Measurements from ENCODE around the gene LRPAP1.

The LRPAP1 gene

GRCh38 chr4:3527914-3528876 is 4.0 kb downstream of the LRPAP1 start:
- Histone ChIP-seq H3K27me3 (replicated peaks; ENCODE audit: control insufficient read depth, insufficient read depth, low read length) (no peaks in the 10 kb centered on the region), H3K36me3 (ENCODE audit: control insufficient read depth, insufficient read depth, low read length) (peaks cover 23% of the 10 kb centered on the region), H3K4me3 (replicated peaks; ENCODE audit: low read depth, low read length) (no peak overlapping the region)
- DNase-seq (ENCODE audit: extremely low read depth, insufficient read length): no peak
- TF ChIP-seq CTCF (IDR thresholded peaks at IDR 0.05; ENCODE audit: insufficient read depth, low read length, poor library complexity, severe bottlenecking): no peak

DNA sequence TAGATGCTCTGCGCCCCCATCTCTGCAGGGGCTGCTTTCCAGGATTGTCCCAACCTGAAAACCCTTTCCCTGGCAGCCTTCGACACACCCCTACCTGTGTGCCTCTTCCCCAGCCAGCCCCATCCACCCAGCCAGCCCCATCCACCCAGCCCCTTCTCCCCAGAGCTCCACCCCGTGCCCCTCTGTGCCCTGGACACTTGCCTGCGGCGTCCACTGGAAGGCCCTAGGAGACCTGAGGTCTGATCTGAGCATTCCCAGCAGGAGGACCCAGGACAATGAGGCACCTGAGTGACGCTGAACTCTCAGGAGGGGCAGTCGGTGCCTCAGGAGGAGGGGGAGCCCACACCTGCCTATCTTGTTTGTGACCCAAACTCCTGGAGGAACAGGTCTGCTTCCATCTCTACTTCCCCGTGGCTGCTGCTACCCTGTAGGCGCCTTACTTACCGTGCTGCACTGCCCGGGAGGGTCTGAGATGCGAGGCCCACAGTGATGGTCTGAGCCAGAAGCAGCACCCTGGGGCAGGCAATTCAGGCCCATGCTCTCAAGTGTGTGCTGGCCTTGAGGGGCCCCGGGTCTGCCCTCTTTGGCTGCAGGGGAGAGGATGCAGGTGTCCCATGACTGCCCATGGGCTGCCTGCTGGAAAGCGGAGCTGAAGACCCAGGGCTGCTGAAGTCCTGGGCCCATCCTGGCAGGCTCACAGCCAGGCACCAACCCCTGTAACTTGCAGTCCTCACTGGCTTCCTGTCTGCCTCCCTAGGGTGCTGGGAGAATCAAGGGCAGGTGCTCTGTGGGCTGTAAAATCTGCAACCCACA is 4.9 kb downstream of the LRPAP1 start:
- Histone ChIP-seq H3K27me3 (replicated peaks; ENCODE audit: control insufficient read depth, insufficient read depth, low read length) (no peaks in the 10 kb centered on the region), H3K36me3 (ENCODE audit: control insufficient read depth, insufficient read depth, low read length) (peaks cover 23% of the 10 kb centered on the region), H3K4me3 (replicated peaks; ENCODE audit: low read depth, low read length) (no peak overlapping the region)
- TF ChIP-seq CTCF (IDR thresholded peaks at IDR 0.05; ENCODE audit: insufficient read depth, low read length, poor library complexity, severe bottlenecking): no peak
- DNase-seq (ENCODE audit: extremely low read depth, insufficient read length): no peak

DNA sequence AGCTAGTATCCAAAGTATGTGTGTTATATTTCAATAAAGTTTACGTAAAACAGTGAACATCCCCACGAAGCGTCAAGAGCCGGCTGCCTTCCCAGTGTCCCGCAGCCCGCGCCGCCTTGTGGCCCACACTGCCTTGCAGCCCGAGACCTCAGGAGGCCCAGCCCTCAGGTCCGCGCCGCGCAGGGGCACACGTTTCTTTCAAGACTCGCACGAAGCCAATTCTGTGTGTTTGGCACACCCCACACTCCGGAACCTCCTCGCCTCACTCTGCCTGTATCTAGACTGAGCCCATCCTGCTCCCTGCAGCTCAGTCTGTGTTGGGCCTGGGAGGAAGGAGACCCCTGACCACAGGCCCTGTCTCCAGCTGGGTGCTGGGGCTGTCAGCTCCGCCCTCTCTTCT is 5.8 kb downstream of the LRPAP1 start:
- DNase-seq (ENCODE audit: extremely low read depth, insufficient read length): no peak
- no peaks in the 10 kb centered on the region for H3K27me3 ChIP-seq (replicated peaks; ENCODE audit: control insufficient read depth, insufficient read depth, low read length)
- H3K36me3 ChIP-seq (ENCODE audit: control insufficient read depth, insufficient read depth, low read length): peaks cover 25% of the 10 kb centered on the region
- H3K4me3 ChIP-seq (replicated peaks; ENCODE audit: low read depth, low read length): no peak overlapping the region
- TF ChIP-seq CTCF (IDR thresholded peaks at IDR 0.05; ENCODE audit: insufficient read depth, low read length, poor library complexity, severe bottlenecking): no peak

GRCh38 chr4:3525532-3526430 is 6.4 kb downstream of the LRPAP1 start:
- Histone ChIP-seq H3K27me3 (replicated peaks; ENCODE audit: control insufficient read depth, insufficient read depth, low read length) (no peaks in the 10 kb centered on the region), H3K36me3 (ENCODE audit: control insufficient read depth, insufficient read depth, low read length) (peaks cover 27% of the 10 kb centered on the region), H3K4me3 (replicated peaks; ENCODE audit: low read depth, low read length) (no peak overlapping the region)
- no peak for TF ChIP-seq CTCF (IDR thresholded peaks at IDR 0.05; ENCODE audit: insufficient read depth, low read length, poor library complexity, severe bottlenecking)
- DNase-seq (ENCODE audit: extremely low read depth, insufficient read length): no peak

DNA sequence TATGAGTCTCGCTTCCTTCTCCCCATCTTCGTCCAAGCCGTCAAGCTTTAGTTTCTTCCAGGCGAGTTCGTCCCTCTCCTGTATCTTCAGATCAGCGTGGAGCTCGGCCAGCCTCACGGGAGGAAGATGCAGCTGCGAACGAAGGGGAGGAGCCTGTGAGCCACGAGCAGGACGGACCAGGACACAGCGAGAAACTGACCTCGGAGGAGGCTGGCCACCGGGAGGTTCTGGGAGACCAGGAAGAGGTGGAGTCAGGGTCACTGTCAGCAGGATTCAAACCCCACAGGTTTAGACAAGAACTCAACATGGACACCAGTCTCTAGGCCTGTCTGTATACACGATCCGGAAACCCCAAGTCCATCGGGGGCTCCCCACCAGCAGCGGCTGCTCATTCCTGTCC is 7.3 kb downstream of the LRPAP1 start:
- H3K36me3 ChIP-seq (ENCODE audit: control insufficient read depth, insufficient read depth, low read length): peaks cover 35% of the 10 kb centered on the region
- no peak overlapping the region for H3K4me3 ChIP-seq (replicated peaks; ENCODE audit: low read depth, low read length)
- H3K27me3 ChIP-seq (replicated peaks; ENCODE audit: control insufficient read depth, insufficient read depth, low read length): no peaks in the 10 kb centered on the region
- DNase-seq (ENCODE audit: extremely low read depth, insufficient read length): no peak
- TF ChIP-seq CTCF (IDR thresholded peaks at IDR 0.05; ENCODE audit: insufficient read depth, low read length, poor library complexity, severe bottlenecking): no peak

All from GM06990 (cell line).